Body of pancreas (tissue), 4 donors: ENCODE measurements around the gene KRTCAP2.

Experiments
- CTCF ChIP-seq, 7 experiments: fragments of 450-650 bp in 4 of 7; fragments of 200-600 bp in 3 of 7; sonication (generic) in 3 of 7; IDR thresholded peaks; one replicate each; pipeline ENCODE4 v1.5.1; 2016 to 2019; ENCODE audit warnings: antibody characterized with exemption in 7 of 7
- POLR2A ChIP-seq, 3 donors: fragments of 450-650 bp; IDR thresholded peaks; one replicate each; pipeline ENCODE4 v1.6.1; 2016; ENCODE audit warnings: antibody characterized with exemption in 3 of 3, mild to moderate bottlenecking in 2 of 3

- TF ChIP-seq CTCF (IDR thresholded peaks at IDR 0.05) (no peak), POLR2A (IDR thresholded peaks at IDR 0.05) (no peak)
These were observed 31.9 kb upstream of the KRTCAP2 start for GRCh38 chr1:155205035-155205434.
